SK-N-SH treated with all-trans-retinoic acid at 6 μM for 48 hours (cell line): ENCODE results near the gene GOLT1B.

Source experiments
- ESRRG ChIP-seq: fragments of 250-450 bp; sonication (Bioruptor Pico); IDR thresholded peaks from 2 replicates; pipeline ENCODE4 v1.6.1; 2021; ENCODE audit warnings: mild to moderate bottlenecking
- GLIS3 ChIP-seq: fragments of 250-450 bp; sonication (Bioruptor Pico); IDR thresholded peaks from 2 replicates; pipeline ENCODE4 v1.5.0; 2020; ENCODE audit warnings: mild to moderate bottlenecking, moderate library complexity
- TOX ChIP-seq: fragments of 250-450 bp; sonication (Bioruptor Pico); IDR thresholded peaks from 2 replicates; pipeline ENCODE4 v1.8.0; 2021; ENCODE audit warnings: mild to moderate bottlenecking, moderate library complexity, borderline replicate concordance
- ZNF70 ChIP-seq: fragments of 450-650 bp; formaldehyde crosslinking; IDR thresholded peaks from 2 replicates; pipeline ENCODE4 v1.5.0; 2020; ENCODE audit warnings: mild to moderate bottlenecking, moderate library complexity
- TF ChIP-seq, protein P1 (sequence below): fragments of 250-450 bp; sonication (Bioruptor Pico); IDR thresholded peaks from 2 replicates; pipeline ENCODE4 v1.5.1; 2020; ENCODE audit warnings: low read depth, mild to moderate bottlenecking, moderate library complexity
- TF ChIP-seq, protein P2 (sequence below): fragments of 250-450 bp; sonication (Bioruptor Pico); IDR thresholded peaks from 2 replicates; pipeline ENCODE4 v1.8.0; 2020; ENCODE audit warnings: mild to moderate bottlenecking, moderate library complexity, borderline replicate concordance

DNA sequence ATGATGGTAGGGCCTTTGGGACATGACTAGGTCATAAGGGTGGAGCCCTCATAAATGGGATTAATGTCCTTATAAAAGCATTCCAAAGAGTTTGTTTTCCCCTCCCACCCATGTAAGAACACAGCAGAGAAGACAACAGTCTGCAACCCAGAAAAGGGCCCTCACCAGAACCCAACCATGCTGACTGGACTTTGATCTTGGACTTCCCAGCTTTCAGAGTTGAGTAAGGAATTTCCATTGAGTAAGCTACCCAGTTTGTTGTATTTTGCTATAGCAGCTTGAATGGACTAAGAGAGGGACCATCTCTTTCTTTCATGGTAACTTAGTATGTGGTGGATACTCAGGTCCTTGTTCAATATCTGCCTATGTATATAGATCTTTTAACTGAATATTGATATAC, 21.6 kb downstream of the GOLT1B start:
- TF ChIP-seq, protein P1, sequence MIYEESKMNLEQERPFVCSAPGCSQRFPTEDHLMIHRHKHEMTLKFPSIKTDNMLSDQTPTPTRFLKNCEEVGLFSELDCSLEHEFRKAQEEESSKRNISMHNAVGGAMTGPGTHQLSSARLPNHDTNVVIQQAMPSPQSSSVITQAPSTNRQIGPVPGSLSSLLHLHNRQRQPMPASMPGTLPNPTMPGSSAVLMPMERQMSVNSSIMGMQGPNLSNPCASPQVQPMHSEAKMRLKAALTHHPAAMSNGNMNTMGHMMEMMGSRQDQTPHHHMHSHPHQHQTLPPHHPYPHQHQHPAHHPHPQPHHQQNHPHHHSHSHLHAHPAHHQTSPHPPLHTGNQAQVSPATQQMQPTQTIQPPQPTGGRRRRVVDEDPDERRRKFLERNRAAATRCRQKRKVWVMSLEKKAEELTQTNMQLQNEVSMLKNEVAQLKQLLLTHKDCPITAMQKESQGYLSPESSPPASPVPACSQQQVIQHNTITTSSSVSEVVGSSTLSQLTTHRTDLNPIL: no peak
- TF ChIP-seq GLIS3: no peak
- TF ChIP-seq ESRRG (CRISPR knock-in tag): no peak
- no peak for TF ChIP-seq ZNF70 (CRISPR knock-in tag)
- TF ChIP-seq TOX (CRISPR knock-in tag): no peak
- TF ChIP-seq, protein P2, sequence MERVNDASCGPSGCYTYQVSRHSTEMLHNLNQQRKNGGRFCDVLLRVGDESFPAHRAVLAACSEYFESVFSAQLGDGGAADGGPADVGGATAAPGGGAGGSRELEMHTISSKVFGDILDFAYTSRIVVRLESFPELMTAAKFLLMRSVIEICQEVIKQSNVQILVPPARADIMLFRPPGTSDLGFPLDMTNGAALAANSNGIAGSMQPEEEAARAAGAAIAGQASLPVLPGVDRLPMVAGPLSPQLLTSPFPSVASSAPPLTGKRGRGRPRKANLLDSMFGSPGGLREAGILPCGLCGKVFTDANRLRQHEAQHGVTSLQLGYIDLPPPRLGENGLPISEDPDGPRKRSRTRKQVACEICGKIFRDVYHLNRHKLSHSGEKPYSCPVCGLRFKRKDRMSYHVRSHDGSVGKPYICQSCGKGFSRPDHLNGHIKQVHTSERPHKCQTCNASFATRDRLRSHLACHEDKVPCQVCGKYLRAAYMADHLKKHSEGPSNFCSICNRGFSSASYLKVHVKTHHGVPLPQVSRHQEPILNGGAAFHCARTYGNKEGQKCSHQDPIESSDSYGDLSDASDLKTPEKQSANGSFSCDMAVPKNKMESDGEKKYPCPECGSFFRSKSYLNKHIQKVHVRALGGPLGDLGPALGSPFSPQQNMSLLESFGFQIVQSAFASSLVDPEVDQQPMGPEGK (CRISPR knock-in tag): no peak
